Measurements from ENCODE around the gene ACTR1A.
"Not testable (repeated sequence)": the region's sequence is repeated elsewhere in the genome, so short reads cannot be mapped to it uniquely, and the experiment has no call there.

The ACTR1A gene

DNA sequence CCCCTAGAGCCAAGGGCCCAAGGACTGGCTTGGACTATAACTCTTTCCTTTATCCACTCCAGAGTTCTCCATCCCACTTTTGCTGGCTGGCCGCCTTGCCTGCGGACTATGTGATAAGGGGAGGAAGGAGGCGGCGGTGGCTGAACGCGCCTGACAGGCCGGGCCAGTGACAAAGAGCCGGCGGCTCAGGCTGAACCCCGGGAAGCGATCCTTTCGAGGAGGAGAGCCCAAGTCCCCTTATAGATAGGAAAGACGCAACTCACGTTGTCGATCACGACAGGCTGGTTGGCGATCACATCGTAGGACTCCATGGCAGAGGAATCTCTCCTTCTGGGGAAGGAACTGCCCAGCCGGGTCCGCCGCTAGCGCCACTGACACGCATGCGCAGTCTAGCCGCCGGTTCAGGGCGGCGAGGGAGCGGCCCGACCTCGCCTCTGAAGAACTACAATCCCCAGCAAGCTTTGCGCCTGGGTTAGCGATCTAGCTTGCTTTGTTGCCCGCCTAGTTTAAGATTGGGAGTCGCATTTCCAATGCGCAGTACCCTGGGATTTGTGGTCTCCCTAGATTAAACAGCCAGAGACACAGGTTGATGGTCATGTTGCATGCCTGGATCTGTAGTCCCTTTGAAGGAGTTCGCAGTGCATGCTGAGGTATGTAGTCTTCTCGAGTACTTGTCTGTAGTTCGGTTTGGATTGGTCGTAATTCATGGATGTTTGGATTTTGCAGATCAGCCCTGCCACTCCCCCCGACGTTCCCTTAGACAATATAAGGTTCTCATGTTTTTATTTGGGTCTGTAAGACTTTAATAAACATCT is at the start of gene ACTR1A:
Gene ACTR1A, minus strand, starts transcription at position 376 of the 815 bp plus-strand sequence. Its CDS starts 65 bp downstream, at position 311.
- peak; percentile 85 for DNase-seq (ENCODE audit: low read depth, low spot score)

DNA sequence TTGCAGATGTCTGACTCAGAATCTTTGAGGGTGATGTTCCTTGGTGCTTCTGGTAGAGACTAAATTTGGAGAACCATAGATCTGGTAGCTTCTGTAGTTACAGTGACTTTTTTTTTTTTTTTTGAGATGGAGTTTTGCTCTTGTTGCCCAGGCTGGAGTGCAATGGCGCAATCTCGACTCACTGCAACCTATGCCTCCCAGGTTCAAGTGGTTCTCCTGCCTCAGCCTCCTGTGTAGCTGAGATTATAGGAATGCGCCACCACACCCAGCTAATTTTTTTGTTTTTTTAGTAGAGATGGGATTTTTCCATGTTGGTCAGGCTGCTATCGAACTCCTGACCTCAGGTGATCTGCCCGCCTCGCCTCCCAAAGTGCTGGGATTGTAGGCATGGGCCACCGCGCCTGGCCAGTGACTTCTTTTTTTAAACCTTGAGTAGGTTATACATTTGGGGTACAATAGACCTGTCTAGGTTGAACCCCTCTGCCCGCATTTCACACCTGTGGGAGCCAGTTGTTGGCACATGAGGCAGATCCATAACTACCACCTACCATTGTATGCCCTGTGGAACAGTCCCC is 48.2 kb upstream of the ACTR1A start:
- no peak for DNase-seq (ENCODE audit: low read depth, low spot score)

DNA sequence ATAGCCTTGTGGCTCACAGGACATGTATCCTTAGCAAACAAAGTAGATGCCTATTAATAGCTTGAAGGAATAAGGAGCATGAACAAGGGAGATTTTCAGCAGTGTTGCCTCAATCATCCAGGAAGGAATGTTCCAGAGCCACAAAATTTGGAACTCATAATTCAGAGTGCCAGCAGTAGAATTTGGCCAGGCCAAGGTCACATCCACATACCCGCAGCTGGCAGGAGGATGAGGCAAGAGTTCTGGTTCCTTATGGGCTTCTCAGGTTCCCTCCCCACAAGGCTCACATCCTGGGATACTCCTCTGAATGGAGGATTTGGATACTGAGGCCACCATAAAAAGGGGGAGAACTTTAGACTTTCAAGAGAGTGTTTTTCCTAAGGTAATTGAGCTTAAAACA is 47.0 kb upstream of the ACTR1A start:
- DNase-seq (ENCODE audit: low read depth, low spot score), result no peak

DNA sequence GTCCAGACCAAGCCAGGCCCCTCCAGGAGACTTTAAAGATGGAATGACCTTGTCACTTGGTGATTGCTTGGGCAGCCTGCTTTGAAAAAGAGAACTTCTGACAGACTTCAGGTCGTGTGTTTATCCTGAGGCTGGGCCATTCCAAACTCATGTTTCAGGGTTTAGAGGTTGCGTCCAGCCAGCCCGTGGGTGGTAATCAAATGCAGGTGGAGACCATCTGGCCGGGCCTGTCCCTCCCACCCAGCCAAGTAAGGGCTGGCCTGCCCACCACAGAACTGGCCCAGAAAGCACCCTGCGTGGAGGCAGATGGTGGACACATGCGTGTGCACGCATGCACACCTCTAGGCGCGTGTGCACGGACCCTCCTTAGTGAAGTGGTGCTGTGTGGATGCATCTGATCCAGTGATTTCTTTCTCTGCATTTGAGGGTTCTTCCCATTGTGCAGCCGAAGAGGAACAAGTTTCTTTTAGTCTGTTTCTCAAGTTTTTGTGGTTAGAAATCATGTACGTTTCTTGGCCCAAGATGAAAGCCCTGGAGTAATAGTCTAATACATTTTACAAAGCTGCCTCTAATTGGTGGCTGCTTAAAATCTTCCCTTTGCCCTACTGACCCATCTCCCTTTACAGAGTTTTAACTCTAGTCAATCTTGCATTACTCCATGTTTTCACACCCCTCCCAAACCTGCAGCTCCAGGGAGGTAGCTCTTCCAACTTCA is 44.3 kb upstream of the ACTR1A start:
- DNase-seq (ENCODE audit: low read depth, low spot score), result no peak

DNA sequence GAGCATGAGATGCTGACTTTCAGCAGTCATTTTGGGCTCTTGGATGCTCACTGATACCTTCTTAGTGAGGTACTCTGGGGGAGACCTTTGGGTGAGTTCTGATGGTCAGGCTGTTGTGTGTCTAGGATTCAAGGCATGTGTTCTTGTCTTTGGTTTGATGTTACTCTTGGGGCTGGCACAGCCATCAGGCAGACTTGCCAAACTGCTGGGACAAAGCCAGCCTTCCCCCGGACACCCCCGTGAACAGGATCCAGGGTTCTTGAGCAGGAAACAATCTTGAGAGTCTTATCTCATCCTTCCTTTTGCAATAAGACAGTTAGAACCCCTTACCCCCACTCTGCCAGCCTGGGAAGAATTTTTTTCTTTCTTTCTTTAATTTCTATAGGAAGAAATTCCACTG is 43.5 kb upstream of the ACTR1A start:
- no peak for DNase-seq (ENCODE audit: low read depth, low spot score)

GRCh38 chr10:102545265-102545871 is 42.9 kb upstream of the ACTR1A start:
- no peak for DNase-seq (ENCODE audit: low read depth, low spot score)

- DNase-seq (ENCODE audit: low read depth, low spot score), result no peak
Observed at GRCh38 chr10:102542800-102543418, 40.4 kb upstream of the ACTR1A start.

DNA sequence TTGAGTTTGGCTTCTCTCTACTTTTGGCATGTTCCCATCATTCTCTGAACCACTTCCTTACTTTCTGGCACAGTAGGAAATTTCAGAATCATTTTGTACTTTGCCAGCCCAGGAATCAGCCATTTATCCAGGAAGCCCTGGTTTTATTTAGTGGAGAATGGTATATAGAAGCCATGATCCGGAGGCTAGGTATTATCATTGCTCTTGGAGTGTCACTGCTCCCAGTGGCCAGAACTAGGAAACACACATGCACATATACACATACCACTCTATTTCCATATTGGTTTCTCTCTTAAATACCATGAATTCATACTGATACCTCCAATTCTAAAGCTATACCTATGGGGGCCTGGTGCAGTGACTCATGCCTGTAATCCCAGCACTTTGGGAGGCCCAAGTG is 37.5 kb upstream of the ACTR1A start:
- DNase-seq (ENCODE audit: low read depth, low spot score), result no peak

DNA sequence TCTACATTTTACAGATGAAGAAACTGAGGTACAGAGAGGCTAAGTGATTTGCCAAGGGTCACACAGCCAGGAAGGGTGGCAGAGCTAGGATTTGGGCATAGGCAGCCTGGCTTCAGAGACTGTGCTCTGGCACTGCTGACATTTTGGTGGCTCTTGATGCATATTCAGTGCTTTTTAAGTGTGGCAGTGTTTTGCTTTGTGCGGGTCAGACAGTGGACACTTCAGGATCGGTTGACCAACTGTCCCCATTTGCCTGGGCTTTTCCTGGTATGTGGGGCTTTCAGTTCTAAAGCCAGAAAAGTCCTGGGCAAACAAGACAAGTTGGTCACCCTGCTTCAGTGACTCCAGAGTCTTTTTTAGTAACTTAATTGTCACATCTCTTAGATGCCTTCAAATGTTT is 36.3 kb upstream of the ACTR1A start:
- DNase-seq (ENCODE audit: low read depth, low spot score), result no peak

DNA sequence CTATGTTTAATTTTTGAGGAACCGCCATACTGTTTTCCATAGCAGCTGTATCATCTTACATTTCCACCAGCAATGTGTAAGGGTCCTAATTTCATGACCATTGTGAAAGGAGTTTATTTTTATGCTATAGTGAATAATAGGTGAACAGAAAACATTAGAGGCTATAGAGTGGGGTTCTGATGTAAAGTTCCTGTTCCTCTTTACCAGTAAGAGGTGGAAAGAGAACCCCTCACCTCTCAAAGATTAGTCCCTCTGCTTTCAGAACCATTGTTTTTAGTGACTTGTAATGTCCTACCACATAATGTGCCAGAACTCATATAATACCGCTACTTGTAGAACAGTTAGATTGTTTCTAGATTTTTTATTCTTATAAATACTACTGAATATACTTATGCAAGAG is 35.4 kb upstream of the ACTR1A start:
- no peak for DNase-seq (ENCODE audit: low read depth, low spot score)

DNA sequence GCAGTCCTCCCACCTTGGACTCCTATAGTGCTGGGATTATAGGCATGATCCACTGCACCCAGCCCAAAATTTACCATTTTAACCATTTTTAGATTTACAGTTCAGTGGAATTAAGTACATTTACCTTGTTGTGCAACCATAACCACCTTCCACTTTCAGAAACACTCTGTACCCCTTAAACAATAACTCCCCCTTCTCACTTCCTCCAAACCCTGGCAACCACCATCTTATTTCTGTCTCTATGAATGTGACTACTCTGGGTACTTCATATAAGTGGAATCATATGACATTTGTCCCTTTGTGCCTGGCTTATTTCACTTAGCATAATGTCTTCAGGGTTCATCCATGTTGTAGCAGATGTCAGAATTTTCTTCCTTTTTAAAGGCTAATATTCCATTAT is 34.9 kb upstream of the ACTR1A start:
- DNase-seq (ENCODE audit: low read depth, low spot score), result no peak

DNA sequence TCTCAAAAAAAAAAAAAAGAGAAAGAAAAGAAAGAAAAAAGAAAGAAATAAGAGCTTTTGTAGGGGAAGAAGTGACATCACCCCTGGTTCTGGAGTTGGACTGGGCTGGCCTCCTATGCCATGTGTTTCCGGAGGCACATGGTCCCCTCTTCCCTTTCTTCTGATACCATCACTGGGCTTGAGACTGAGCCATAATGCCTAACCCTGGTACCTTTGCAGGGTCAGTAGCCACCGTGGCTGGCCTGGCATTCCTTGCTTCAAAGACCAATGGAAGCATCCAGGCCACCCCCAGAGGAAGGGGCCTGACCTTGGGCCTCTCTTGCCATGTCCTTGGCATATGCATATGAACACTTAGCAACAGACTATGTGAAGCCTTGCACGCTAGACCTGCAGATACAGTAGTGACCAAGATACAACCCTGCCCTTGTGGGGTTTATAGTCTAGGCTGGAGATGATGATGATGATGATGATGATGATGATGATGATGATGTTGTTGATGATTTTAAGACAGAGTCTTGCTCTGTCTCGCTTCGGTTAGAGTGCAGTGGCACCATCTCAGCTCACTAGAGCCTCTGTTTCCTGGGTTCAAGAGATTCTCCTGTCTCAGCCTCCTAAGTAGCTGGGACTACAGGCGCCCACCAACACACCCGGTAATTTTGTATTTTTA is 33.1 kb upstream of the ACTR1A start:
- DNase-seq (ENCODE audit: low read depth, low spot score), result no peak

GRCh38 chr10:102534966-102535365 is 32.5 kb upstream of the ACTR1A start:
- not testable (repeated sequence) for DNase-seq (ENCODE audit: low read depth, low spot score)

GRCh38 chr10:102534333-102534732 is 31.8 kb upstream of the ACTR1A start:
- DNase-seq (ENCODE audit: low read depth, low spot score), result no peak

- DNase-seq (ENCODE audit: low read depth, low spot score), result no peak
Observed at GRCh38 chr10:102527546-102527945, 25.0 kb upstream of the ACTR1A start.

- DNase-seq (ENCODE audit: low read depth, low spot score), result no peak
Observed at GRCh38 chr10:102524746-102525145, 22.2 kb upstream of the ACTR1A start.

DNA sequence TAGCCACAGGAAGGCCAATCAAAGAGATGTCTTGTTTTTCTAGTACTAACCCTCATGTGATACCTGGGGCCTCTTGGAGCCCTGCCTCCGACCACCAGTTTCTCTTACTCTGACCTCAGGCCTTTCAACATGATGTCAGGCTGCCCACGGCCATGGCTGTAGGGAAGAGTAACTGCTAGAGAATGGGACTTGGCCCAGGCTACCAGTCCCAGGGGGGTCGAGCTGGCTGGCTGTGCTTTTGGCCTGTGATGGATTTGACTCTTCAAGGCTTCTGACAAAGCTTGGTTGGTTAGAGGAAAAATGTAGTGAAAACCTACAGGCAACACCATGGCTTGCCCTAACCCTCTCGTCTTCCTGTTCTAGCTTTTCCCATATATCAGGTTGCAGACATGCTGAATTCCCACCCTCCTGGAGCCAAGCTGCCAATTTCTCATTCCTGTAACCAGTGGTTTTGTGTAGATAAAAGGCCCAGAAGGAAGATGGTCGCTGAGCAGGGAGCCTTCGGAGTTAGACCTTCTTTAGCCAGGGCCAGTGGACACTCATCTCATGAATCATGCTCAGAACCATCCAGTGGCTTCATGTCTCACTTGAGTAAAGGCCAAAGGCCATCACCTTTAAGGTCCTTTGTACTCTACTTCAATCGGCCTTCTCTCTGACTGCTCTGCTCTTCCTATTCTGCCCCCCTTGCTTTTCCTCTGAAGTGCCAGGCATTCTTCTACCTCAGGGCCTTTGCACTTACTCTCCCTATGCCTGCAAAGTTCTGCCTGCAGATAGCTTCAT is 20.9 kb upstream of the ACTR1A start:
- no peak for DNase-seq (ENCODE audit: low read depth, low spot score)

- no peak for DNase-seq (ENCODE audit: low read depth, low spot score)
Observed at GRCh38 chr10:102522874-102523249, 20.4 kb upstream of the ACTR1A start.

DNA sequence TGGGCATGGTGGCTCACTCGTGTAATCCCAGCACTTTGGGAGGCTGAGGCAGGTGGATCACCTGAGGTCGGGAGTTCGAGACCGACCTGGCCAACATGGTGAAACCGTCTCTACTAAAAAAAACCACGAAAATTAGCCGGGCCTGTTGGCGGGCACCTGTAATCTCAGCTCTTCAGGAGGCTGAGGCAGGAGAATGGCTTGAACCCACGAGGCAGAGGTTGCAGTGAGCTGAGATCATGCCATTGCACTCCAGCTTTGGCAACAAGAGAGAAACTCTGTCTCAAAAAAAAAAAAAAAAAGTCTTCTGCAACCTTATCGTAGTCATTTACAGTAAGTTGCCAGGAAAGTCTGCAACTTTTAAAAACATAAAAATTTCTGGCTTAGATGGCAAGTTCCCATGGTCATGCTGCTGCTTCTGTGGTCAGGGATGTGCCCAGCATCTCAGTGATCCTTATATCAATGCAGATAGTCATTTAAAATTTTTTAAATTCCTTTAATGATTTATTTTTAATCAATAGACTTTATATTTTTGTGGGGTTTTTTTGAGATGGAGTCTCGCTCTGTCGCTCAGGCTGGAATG is 16.8 kb upstream of the ACTR1A start:
- DNase-seq (ENCODE audit: low read depth, low spot score), result no peak

DNA sequence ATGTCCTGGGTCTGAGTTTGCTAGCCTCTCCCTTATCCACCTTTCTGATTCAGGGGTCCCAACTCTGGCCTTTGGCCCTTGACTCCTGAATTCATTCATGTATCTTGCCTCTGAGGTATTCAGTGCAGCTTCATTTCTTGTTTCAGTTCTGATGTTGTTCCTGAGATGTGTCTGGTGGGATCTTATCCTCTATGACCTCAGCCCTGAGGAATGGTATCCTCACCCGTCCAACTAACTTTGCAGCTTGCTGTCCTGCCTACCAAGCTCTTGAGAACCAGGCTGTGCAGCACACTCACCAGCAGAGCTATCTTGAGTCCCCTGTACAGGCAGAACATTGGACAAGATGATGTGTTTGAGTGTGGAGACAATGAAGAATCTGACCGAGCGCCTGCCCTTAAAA is 15.0 kb upstream of the ACTR1A start:
- no peak for DNase-seq (ENCODE audit: low read depth, low spot score)
